ENCODE results near the gene HS2ST1.

- TF ChIP-seq RARB (CRISPR knock-in tag; IDR thresholded peaks at IDR 0.05) (no peak), PATZ1 (CRISPR knock-in tag; IDR thresholded peaks at IDR 0.05; ENCODE audit: borderline replicate concordance) (no peak), ZFP30 (CRISPR knock-in tag; IDR thresholded peaks at IDR 0.05) (no peak), TOX (CRISPR knock-in tag; IDR thresholded peaks at IDR 0.05; ENCODE audit: borderline replicate concordance) (no peak), PPARA (CRISPR knock-in tag; IDR thresholded peaks at IDR 0.05; ENCODE audit: borderline replicate concordance) (no peak), TSHZ2 (CRISPR knock-in tag; IDR thresholded peaks at IDR 0.05) (no peak)
Measured at GRCh38 chr1:86928819-86929218, 14.4 kb downstream of the HS2ST1 start.

Measured in SK-N-SH treated with all-trans-retinoic acid at 6 μM for 48 hours (cell line).